Hematopoietic multipotent progenitor cell treated with erythropoietin and hydrocortisone succinate and interleukin-3 and kit ligand, for 6 days (in vitro differentiated cells): ENCODE results near the gene FRMD1.

Experiments
- DNase-seq: peaks from one replicate; pipeline ENCODE4 v3.0.0-alpha.2; 2015

The FRMD1 gene

GRCh38 chr6:168075787-168076202, 3.2 kb downstream of the FRMD1 start:
- DNase-seq, result no peak

DNA sequence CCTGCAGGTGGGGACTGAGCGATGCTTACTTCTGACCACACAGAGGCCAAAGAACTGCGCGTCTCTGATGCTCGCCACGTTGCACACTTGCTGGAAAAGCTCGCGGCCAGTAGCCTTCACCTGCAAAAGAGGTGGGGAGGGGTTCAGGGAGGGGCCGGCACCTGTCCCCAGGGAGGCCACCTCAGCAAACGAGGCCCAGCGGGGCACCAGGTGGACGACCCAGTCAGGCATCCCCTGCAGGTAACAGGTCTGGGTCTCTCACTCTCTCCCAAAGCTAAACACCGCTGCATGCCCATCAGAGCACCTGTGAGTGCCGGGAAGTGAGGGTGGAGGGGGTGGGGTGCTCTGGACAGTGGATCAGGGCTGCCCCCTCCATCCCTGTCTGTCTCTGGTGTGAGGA, 3.8 kb downstream of the FRMD1 start:
- no peak for DNase-seq

DNA sequence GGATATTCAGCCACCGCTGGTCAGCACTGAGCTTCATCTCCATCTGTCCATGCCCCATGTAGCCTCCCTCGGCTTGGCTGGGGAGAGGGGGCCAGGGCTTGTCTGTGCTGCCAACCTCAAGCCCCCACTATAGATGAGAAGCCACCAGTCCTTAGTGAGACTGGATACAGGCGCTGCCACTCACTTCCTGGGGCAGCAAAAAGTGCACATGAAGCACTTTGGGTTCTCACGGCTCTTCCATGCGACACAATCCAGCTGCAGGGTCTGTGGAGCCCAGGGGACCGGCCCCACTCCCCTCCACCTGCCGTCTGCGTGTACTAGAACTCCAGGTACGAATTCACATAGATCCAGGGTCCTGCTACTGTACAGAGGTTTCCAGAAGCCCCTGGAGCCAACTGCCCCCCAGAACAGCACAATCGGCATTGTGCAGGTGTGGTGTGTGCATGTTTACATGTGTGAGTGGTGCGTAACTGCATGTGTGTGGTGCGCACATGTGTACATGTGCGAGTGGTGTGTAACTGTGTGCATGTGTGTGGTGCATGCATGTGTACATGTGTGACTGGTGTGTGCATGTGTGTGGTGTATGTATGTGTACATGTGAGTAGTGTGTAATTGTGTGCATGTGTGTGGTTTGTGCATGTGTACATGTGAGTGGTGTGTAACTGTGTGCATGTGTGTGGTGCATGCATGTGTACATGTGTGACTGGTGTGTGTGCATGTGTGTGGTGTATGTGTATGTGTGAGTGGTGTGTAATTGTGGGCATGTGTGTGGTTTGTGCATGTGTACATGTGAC, 4.9 kb downstream of the FRMD1 start:
- DNase-seq, result no peak

DNA sequence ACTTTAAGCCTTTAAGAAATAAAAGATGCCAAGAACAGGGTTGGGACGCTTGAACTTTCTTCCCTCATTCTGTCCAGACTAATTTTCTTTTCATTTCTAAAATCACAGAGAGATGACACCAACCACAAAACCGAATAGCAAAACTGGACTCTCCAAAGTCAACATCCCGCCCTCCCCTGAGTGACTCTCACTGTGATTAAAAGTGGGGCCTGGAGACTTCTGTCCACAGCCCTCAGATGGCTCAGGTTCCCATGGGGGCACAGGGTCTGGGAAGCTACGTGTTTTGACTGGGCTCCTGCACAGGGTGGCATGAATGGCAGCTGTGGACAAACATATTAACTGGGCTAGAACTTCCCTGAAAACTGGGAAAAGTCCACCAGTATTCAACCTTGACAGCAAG, 6.3 kb downstream of the FRMD1 start:
- DNase-seq, result no peak

GRCh38 chr6:168072261-168072660, 6.8 kb downstream of the FRMD1 start:
- no peak for DNase-seq

- no peak for DNase-seq
These were observed 7.4 kb downstream of the FRMD1 start for GRCh38 chr6:168071620-168072019.

GRCh38 chr6:168070804-168071203, 8.2 kb downstream of the FRMD1 start:
- no peak for DNase-seq

- no peak for DNase-seq
These were observed 11.8 kb downstream of the FRMD1 start for GRCh38 chr6:168067081-168067759.

DNA sequence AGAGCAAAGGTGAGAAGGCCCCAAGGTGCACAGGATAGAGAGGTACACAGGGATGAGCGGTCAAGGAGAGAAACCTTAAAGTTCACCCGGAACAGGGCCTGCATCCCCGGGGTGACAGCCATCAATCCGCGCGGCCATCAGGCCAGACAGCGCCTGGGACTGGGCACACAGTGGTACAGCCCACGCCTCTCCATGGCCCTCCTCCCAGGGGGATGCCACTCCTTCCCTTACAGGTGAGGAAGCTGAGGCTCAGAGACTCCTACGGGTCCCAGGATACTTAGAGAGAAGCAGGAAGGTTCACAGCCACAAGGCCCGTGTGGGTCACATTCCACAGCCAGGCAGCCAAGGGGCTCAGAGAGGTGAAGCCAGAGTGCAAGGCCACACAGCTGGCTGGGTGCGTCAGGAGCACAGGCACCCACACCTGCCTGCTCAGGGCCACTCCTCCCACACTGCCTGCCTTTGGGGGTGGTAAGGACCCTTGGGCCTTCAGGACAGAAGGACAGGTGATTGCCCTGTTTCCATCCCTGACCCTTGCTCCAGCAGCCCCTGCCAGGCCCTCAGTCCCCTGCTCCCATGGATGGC, 14.7 kb downstream of the FRMD1 start:
- no peak for DNase-seq

- no peak for DNase-seq
These were observed 15.6 kb downstream of the FRMD1 start for GRCh38 chr6:168063431-168063830.

- DNase-seq, result no peak
These were observed 16.4 kb downstream of the FRMD1 start for GRCh38 chr6:168062346-168063289.

GRCh38 chr6:168061269-168062210, 17.5 kb downstream of the FRMD1 start:
- no peak for DNase-seq

GRCh38 chr6:168060521-168060931, 18.5 kb downstream of the FRMD1 start:
- DNase-seq, result peak; percentile 5

- no peak for DNase-seq
These were observed 20.1 kb downstream of the FRMD1 start for GRCh38 chr6:168058691-168059551.

DNA sequence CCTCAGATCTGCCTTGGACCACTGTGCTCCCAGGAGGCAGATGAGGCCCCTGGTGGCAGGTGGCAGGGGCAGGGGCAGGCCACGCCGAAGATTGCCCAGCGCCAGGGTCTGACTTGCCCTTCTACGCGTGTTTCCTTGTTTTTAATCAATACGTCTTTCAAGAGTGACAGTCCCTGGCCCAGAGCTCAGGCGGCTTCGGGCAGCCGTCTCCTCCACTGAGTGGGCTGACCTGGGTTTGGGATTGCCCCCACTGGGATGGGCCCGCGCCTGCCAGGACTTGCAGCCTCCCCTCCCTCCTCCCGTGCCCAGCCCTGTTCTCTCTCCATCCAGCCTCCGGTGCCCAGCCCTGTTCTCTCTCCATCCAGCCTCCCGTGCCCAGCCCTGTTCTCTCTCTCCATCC, 21.2 kb downstream of the FRMD1 start:
- no peak for DNase-seq

DNA sequence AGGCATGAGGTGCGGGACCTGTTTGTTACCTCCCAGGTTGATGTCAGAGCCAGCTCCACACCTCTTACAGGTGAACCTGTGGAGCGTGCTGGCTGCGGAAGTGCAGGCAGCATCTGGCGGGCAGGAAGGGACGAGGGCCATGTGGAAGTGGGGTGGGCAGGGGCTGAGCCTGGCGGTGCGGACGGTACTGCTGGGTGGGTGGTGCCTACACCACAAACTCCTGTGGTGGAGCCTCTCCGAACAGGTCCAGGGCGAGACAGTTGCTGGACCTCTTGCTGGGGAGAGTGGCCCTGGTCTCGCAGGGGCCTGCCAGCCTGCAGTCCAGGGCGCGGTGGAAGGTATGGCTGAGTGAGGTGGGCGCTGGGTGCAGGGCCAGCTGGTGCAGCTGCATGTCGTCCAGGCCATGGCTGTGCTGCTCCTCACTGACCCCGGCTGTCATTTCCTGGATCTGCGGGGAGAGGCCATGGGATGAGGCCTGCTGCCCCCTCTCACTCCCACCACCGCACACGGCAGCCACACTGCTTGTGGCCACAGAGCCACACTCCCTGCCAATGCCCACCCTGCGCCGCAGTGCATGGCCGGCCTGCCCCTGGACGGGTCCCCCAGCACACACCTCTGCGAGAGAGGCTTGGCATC, 22.0 kb downstream of the FRMD1 start:
- DNase-seq, result no peak

DNA sequence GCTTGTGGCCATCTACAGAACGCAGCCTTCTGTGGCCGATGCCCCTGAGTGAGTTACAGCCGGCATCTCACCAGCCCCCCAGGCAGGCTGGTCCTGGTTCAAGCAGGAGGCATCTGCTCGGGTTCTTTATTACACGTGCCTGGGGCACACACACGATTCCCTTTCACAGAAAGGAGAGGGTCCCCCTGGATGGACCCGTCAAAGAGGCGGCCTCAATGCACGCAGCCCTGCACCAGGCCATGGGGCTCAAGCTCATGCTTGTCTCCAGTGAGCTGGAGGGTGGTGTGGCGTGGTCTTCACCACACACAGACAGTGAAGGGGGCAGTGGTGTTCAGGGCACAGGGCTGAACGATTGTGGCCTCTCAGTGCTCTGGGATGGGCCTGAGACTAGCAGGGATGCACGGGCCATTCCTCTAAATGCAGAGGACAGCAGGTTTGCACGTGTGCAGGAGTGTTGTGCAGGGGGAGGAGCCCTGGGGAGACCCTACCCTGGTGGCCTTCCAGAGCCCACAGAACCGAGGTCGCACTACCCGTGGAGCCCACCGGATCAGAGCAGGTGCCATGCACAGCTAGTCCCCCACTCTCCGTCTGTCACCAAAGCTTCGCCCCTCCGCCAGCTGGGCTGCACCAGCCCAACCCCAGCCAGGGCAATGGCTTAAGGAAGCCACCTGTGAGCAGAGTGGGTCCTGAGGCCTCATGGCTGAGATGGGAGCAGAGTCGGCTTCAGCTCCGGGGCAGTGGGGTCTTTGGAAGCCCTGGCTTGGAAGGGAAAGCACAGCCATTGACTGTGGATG, 23.1 kb downstream of the FRMD1 start:
- DNase-seq, result no peak

DNA sequence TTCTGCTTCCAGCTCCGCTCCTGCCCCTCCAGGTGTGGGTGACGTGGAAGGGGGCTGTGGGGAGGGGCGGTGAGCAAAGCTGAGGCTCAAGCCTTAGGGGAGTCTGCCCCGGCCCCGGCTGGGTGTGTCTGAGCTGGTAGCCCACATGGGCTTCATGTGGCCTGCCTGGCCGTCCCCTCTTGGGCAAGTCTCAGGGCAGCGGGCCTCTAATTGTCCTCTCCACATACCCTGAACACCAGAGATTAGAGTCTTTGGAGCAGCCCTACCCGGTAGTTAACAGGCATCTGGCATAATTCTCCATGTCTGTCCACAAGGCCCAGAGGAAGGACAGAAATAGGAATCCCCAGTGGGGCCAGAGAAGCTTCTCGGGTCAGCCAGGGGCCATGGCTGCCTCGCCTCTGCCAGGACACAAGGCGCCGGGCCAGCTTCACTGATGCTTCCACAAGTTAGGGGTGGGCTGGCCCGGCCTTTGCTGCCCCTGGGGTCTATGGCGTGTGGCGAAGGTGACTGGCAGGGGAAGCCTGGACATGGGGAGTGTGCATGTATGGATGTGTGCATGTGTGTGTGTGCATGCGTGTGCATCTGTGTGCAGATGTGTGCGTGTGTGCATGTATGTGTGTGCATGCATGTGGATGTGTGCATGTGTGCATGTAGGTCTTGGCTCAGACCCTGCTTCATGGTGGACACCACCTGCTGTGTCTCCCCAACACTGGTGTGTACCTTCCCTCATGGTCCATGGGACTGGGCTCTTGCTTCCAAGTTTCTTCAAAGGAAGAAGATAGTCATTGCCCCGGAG, 24.0 kb downstream of the FRMD1 start:
- DNase-seq, result no peak
